Astrocyte of the cerebellum (primary cell): ENCODE results near the gene BBX.

ENCODE experiments used
- DNase-seq: peaks from one replicate; pipeline ENCODE4 v3.0.0-alpha.2; 2011; ENCODE audit warnings: low read depth
- H3K4me3 ChIP-seq: 2 replicates; pipeline ENCODE4 v1.5.1; 2011; ENCODE audit warnings: mild to moderate bottlenecking, low read depth, low read length, moderate library complexity
- CTCF ChIP-seq: IDR thresholded peaks from 2 replicates; pipeline ENCODE4 v1.5.1; 2012; ENCODE audit warnings: low read length, low read depth, moderate library complexity, mild to moderate bottlenecking; ENCODE audit errors: missing control alignments
- in situ Hi-C: cut with HindIII; loops from 2 replicates; pipeline ENCODE4 v1.10.0; 2017; ENCODE audit warnings: low sequenced_read_pairs

The BBX gene

GRCh38 chr3:107531917-107532469 lies 9.2 kb downstream of the BBX start:
- in situ Hi-C loops, result no loop called here

DNA sequence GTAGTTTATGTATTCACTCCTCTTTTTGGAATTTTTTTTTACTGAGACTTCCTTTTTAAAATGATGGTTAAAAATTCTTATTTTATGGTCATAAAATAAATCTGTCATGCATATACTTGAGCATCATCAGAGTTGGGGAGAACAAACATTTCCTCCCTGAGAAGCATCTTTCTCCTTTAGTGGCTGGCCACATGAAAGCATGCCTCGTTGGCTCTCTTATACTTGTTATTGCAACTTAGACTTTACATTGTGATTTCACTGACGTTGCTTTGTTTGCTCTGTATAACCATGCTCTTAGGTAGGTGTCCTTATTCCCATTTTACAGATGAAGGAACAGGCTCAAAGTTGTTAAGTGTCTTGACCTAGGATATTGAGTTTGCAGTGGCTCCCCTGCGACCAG lies 18.1 kb downstream of the BBX start:
- no peak overlapping the region for H3K4me3 ChIP-seq
- in situ Hi-C loops, result no loop called here
- no peak for TF ChIP-seq CTCF
- no peak for DNase-seq

More at GRCh38 chr3:107531917-107532469, 9.2 kb downstream of the BBX start:
- no peak overlapping the region for H3K4me3 ChIP-seq
- DNase-seq, result no peak
- no peak for TF ChIP-seq CTCF

- DNase-seq, result no peak
- H3K4me3 ChIP-seq, result no peak overlapping the region
- in situ Hi-C loops, result no loop called here
- TF ChIP-seq CTCF, result no peak
Measured at GRCh38 chr3:107542665-107543064, 19.9 kb downstream of the BBX start.

DNA sequence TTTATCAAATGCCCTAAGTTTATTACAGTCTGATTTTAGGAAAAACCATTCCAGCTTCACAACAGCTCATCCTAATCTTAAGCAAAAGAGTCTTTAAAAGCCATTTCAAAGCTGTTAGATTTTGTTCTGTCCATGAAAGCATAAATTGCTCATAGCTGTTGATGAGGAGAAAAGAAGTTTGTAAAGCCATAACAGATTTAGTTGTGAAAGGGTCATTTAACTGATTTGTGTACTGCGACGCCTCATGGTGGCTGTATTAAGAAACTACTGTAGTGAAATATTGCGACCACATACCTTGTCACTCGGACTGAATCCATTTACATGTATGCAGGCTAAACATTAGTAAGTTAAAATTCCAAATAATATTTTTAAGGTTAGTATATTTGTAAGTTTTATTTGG lies 20.9 kb downstream of the BBX start:
- H3K4me3 ChIP-seq, result no peak overlapping the region
- peak; percentile 24 for TF ChIP-seq CTCF
- no peak for DNase-seq
- in situ Hi-C loops, result no loop called here

- peak; percentile 65 for DNase-seq
- in situ Hi-C loops, result no loop called here
- H3K4me3 ChIP-seq, result no peak overlapping the region
- TF ChIP-seq CTCF, result no peak
Measured at GRCh38 chr3:107545680-107546120, 22.9 kb downstream of the BBX start.

DNA sequence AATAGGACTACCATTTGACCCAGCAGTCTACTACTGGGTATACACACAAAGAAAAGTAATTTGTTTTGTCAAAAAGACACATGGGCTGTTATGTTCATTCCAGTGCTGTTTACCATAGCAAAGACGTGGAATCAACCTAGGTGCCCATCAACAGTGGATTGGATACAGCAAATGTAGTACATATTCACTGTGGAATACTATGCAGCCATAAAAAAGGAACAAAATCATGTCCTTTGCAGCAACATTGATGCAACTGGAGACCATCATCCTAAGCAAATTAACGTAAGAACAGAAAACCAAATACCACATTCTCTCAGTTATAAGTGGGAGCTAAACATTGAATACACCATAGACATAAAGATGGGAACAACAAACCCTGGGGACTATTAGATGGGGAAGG lies 25.8 kb downstream of the BBX start:
- H3K4me3 ChIP-seq, result no peak overlapping the region
- DNase-seq, result no peak
- in situ Hi-C loops, result no loop called here
- no peak for TF ChIP-seq CTCF
